ENCODE data around the gene PCBP1.

Gene PCBP1

GRCh38 chr2:70070542-70071268 lies 16.6 kb upstream of the PCBP1 start:
- TF ChIP-seq REST (IDR thresholded peaks at IDR 0.05; ENCODE audit: insufficient replicate concordance, low read depth) (no peak), POLR2AphosphoS5 (IDR thresholded peaks at IDR 0.05; ENCODE audit: low read depth) (no peak), GABPA (IDR thresholded peaks at IDR 0.05; ENCODE audit: low read depth) (no peak), SPI1 (IDR thresholded peaks at IDR 0.05; ENCODE audit: borderline replicate concordance, low read depth) (no peak)
- TF ChIP-seq, protein P1, sequence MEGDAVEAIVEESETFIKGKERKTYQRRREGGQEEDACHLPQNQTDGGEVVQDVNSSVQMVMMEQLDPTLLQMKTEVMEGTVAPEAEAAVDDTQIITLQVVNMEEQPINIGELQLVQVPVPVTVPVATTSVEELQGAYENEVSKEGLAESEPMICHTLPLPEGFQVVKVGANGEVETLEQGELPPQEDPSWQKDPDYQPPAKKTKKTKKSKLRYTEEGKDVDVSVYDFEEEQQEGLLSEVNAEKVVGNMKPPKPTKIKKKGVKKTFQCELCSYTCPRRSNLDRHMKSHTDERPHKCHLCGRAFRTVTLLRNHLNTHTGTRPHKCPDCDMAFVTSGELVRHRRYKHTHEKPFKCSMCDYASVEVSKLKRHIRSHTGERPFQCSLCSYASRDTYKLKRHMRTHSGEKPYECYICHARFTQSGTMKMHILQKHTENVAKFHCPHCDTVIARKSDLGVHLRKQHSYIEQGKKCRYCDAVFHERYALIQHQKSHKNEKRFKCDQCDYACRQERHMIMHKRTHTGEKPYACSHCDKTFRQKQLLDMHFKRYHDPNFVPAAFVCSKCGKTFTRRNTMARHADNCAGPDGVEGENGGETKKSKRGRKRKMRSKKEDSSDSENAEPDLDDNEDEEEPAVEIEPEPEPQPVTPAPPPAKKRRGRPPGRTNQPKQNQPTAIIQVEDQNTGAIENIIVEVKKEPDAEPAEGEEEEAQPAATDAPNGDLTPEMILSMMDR (IDR thresholded peaks at IDR 0.05; ENCODE audit: insufficient read depth, low read length): peak; percentile 95
- DNase-seq (ENCODE audit: low read depth in 1 of 2, low spot score in 1 of 2): peak in 1 of 2 experiments; percentile 85
- Histone ChIP-seq H3K27ac (replicated peaks) (peak overlapping the region; percentile 21), H3K27me3 (ENCODE audit: insufficient read depth, poor library complexity, severe bottlenecking) (no peaks in the 10 kb centered on the region), H3K4me3 (replicated peaks; ENCODE audit: insufficient read depth, low read length) (no peak overlapping the region)

GRCh38 chr2:70073493-70073892 lies 13.8 kb upstream of the PCBP1 start:
- H3K27me3 ChIP-seq (ENCODE audit: insufficient read depth, poor library complexity, severe bottlenecking): no peaks in the 10 kb centered on the region
- no peak for DNase-seq (ENCODE audit: low read depth in 1 of 2, low spot score in 1 of 2)
- TF ChIP-seq GABPA (IDR thresholded peaks at IDR 0.05; ENCODE audit: low read depth) (no peak), SPI1 (IDR thresholded peaks at IDR 0.05; ENCODE audit: borderline replicate concordance, low read depth) (no peak), REST (IDR thresholded peaks at IDR 0.05; ENCODE audit: insufficient replicate concordance, low read depth) (no peak)
- H3K4me3 ChIP-seq (replicated peaks; ENCODE audit: insufficient read depth, low read length): no peak overlapping the region
- no peak overlapping the region for H3K27ac ChIP-seq (replicated peaks)

GRCh38 chr2:70078384-70078783 lies 8.9 kb upstream of the PCBP1 start:
- H3K4me3 ChIP-seq (replicated peaks; ENCODE audit: insufficient read depth, low read length): no peak overlapping the region
- peak overlapping the region; percentile 67 for H3K27ac ChIP-seq (replicated peaks)
- TF ChIP-seq REST (IDR thresholded peaks at IDR 0.05; ENCODE audit: insufficient replicate concordance, low read depth) (no peak), SPI1 (IDR thresholded peaks at IDR 0.05; ENCODE audit: borderline replicate concordance, low read depth) (peak; percentile 93), GABPA (IDR thresholded peaks at IDR 0.05; ENCODE audit: low read depth) (no peak), POLR2AphosphoS5 (IDR thresholded peaks at IDR 0.05; ENCODE audit: low read depth) (peak; percentile 51; the same call in 1 of the 2 replicates)
- TF ChIP-seq, protein P1 (IDR thresholded peaks at IDR 0.05; ENCODE audit: insufficient read depth, low read length): no peak
- DNase-seq (ENCODE audit: low read depth in 1 of 2, low spot score in 1 of 2): peak in 1 of 2 experiments; percentile 66
- no peaks in the 10 kb centered on the region for H3K27me3 ChIP-seq (ENCODE audit: insufficient read depth, poor library complexity, severe bottlenecking)
